ENCODE measurements around the gene NUP93.

DNA sequence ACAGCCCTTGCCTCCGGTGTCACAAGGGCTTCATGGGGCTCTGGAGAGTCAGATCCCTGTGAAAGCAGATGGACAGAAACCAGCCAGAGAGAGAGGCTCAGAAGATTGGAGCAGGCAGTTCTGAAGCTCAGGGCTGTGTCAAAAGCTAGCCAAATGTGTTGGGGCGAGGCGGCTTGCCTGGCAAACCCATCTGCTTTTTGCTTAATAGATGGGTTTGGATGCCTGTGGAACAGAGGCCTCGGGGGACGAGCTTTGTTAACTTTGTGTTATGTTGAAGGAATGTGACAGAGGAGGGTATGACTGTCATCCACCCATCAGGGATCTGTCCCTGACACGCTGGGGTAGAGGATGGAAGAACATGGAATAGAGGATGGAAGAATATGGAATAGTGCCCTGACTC, 114.1 kb downstream of the NUP93 start:
- TF ChIP-seq, protein P1, sequence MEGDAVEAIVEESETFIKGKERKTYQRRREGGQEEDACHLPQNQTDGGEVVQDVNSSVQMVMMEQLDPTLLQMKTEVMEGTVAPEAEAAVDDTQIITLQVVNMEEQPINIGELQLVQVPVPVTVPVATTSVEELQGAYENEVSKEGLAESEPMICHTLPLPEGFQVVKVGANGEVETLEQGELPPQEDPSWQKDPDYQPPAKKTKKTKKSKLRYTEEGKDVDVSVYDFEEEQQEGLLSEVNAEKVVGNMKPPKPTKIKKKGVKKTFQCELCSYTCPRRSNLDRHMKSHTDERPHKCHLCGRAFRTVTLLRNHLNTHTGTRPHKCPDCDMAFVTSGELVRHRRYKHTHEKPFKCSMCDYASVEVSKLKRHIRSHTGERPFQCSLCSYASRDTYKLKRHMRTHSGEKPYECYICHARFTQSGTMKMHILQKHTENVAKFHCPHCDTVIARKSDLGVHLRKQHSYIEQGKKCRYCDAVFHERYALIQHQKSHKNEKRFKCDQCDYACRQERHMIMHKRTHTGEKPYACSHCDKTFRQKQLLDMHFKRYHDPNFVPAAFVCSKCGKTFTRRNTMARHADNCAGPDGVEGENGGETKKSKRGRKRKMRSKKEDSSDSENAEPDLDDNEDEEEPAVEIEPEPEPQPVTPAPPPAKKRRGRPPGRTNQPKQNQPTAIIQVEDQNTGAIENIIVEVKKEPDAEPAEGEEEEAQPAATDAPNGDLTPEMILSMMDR (IDR thresholded peaks at IDR 0.05), result no peak
- no peak for TF ChIP-seq RNF2 (IDR thresholded peaks at IDR 0.05; ENCODE audit: borderline replicate concordance, low read depth)
- TF ChIP-seq, protein P2, sequence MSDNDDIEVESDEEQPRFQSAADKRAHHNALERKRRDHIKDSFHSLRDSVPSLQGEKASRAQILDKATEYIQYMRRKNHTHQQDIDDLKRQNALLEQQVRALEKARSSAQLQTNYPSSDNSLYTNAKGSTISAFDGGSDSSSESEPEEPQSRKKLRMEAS (IDR thresholded peaks at IDR 0.05), result no peak
- no peak for TF ChIP-seq KDM1A (IDR thresholded peaks at IDR 0.05; ENCODE audit: low read depth)
- TF ChIP-seq, protein P3, sequence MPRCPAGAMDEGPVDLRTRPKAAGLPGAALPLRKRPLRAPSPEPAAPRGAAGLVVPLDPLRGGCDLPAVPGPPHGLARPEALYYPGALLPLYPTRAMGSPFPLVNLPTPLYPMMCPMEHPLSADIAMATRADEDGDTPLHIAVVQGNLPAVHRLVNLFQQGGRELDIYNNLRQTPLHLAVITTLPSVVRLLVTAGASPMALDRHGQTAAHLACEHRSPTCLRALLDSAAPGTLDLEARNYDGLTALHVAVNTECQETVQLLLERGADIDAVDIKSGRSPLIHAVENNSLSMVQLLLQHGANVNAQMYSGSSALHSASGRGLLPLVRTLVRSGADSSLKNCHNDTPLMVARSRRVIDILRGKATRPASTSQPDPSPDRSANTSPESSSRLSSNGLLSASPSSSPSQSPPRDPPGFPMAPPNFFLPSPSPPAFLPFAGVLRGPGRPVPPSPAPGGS (IDR thresholded peaks at IDR 0.05), result no peak
- TF ChIP-seq, protein P4, sequence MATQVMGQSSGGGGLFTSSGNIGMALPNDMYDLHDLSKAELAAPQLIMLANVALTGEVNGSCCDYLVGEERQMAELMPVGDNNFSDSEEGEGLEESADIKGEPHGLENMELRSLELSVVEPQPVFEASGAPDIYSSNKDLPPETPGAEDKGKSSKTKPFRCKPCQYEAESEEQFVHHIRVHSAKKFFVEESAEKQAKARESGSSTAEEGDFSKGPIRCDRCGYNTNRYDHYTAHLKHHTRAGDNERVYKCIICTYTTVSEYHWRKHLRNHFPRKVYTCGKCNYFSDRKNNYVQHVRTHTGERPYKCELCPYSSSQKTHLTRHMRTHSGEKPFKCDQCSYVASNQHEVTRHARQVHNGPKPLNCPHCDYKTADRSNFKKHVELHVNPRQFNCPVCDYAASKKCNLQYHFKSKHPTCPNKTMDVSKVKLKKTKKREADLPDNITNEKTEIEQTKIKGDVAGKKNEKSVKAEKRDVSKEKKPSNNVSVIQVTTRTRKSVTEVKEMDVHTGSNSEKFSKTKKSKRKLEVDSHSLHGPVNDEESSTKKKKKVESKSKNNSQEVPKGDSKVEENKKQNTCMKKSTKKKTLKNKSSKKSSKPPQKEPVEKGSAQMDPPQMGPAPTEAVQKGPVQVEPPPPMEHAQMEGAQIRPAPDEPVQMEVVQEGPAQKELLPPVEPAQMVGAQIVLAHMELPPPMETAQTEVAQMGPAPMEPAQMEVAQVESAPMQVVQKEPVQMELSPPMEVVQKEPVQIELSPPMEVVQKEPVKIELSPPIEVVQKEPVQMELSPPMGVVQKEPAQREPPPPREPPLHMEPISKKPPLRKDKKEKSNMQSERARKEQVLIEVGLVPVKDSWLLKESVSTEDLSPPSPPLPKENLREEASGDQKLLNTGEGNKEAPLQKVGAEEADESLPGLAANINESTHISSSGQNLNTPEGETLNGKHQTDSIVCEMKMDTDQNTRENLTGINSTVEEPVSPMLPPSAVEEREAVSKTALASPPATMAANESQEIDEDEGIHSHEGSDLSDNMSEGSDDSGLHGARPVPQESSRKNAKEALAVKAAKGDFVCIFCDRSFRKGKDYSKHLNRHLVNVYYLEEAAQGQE (IDR thresholded peaks at IDR 0.05), result no peak
- no peak for TF ChIP-seq ESRRA (IDR thresholded peaks at IDR 0.05; ENCODE audit: borderline replicate concordance, low read length)
- no peak for TF ChIP-seq KDM5A (IDR thresholded peaks at IDR 0.05)
- no peak for TF ChIP-seq HOXA7 (CRISPR knock-in tag; IDR thresholded peaks at IDR 0.05)
